Dermis microvascular lymphatic vessel endothelial cell (primary cell): ENCODE data around the gene TRIM75. TPM values are rescaled to one million over a fixed set of nuclear protein-coding genes. Genes with fewer than 3 reads are reported as not detected.
"Not testable (repeated sequence)": the region's sequence is repeated elsewhere in the genome, so short reads cannot be mapped to it uniquely, and the experiment has no call there.

ENCODE experiments used
- DNase-seq, 2 donors: peaks; one replicate each; pipeline versions ENCODE4 v3.0.0 to v3.0.0-alpha.2; 2010; ENCODE audit warnings: low read depth in 2 of 2
- total RNA-seq: library from RNA; depleted of rRNA; stranded (reverse); fragments of >200 nt; gene quantifications from 2 replicates; pipeline ENCODE4 v1.2.1, GENCODE V29; 2014

TRIM75 gene
- total RNA-seq, 1 donor from 2014 or later: not detected

DNA sequence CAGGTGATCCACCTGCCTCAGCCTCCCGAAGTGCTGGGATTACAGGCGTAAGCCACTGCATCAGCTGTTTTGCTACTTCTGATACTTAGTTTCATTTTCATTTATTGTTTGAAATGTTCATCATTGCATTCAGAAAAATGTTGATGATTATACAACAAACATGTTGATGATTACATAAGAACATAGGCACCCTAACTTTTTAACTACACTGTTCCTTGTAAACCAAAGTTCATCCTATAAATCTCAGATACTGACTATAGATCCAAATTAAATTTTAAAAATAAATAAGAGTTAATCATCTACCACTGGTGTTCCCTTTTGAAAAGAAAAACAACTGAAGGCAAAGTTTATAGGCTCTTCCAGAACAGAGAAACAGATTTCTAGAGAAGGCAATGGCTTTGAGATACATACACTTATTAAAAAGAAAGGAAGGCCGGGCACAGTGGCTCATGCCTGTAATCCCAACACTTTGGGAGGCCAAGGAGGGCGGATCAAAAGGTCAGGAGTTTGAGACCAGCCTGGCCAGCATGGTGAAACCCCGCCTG lies 23.4 kb downstream of the TRIM75 start:
- no peak for DNase-seq

- peak; percentile 78 to 85 for DNase-seq
Observed at GRCh38 chr4:165079476-165079875, 25.8 kb downstream of the TRIM75 start.

- DNase-seq: not testable (repeated sequence)
Observed at GRCh38 chr4:165084787-165085186, 31.1 kb downstream of the TRIM75 start.

- DNase-seq: no peak
Observed at GRCh38 chr4:165085946-165086345, 32.3 kb downstream of the TRIM75 start.

DNA sequence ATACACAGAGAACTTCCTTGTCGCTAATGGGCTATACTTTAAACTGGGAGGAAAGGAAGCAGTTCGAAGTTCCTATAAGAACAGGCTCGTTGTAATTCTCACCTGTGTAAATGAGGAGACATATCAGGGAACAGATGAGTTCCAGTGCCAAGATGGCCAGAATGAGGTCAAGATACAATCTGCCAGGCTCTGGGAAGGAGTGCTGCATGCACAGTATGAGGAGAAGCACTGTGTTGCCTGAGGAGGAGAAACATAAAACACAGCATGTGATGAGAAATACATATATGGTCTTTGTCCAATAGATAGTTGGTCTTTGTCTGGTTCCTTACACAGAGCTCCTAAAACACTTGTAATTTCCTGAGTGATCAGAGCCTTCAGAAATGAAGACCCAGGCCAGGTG lies 34.7 kb downstream of the TRIM75 start:
- no peak for DNase-seq

- not testable (repeated sequence) for DNase-seq
Observed at GRCh38 chr4:165092187-165092586, 38.5 kb downstream of the TRIM75 start.

- DNase-seq: no peak
Observed at GRCh38 chr4:165094873-165095272, 41.2 kb downstream of the TRIM75 start.

GRCh38 chr4:165095291-165095690 lies 41.6 kb downstream of the TRIM75 start:
- DNase-seq: no peak

DNA sequence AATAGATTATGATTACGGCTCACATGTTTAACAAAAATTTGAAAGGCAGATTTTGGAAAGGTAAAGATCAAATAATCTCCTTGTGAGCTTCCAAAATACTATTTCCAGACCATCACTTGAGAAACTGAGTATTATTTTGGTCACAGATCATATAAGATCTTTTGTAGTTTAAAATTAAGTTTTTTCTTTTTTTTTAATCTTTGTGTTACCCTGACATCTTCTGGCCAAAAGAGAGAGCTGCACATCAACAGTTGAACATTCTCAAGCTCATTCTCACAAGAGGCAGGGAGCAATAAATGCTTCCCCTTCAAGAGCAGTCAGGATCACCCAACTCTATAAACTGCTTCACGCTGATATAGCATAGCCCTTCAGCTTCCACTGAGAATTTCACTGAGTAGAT lies 43.1 kb downstream of the TRIM75 start:
- peak in 1 of 2 donors; percentile 35 for DNase-seq

DNA sequence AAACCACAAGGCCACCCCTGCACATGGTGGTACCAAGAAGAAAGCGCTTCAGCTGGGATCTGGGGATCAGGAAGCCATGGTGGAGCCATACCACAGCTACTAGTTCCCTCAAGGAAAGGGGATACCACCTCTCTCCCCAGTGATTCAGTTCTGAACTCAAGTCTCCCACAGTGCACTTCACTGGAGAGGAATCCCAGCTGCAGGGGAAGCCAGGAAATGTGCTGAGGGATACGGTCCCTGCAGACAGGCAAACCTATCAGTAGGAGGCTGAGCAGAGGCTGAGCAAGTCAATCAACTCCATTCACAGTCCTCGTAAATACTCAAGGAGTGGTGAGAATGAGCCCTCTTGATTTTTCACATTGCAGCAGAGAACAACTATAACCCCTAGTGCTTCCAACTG lies 48.0 kb downstream of the TRIM75 start:
- no peak for DNase-seq

DNA sequence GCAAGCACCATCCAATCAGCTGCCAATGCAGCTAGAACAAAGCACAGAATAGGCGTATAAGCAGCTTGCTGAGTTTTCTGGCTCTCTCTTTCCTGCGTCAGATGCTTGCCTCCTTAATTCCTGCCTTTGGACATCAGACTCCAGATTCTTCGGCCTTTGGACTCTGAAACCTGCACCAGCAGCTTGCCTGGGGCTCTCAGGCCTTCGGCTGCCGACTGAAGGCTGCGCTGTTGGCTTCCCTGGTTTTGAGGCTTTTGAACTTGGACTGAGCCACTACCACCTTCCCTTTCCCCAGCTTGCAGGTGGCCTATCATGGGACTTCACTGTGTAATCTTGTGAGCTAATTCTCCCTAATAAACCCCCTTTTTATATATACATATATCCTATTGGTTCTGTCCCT lies 52.9 kb downstream of the TRIM75 start:
- DNase-seq: no peak

Other genes starting within 250 kb of the TRIM75 start
- gene APELA, start 176.7 kb upstream of the TRIM75 start, total RNA-seq: not detected in 2 replicates
- gene TRIM61, start 76.2 kb upstream of the TRIM75 start, total RNA-seq: not detected in 2 replicates
- gene TRIM60, start 21.9 kb upstream of the TRIM75 start, total RNA-seq: not detected in 2 replicates
- gene TMEM192, start 59.0 kb downstream of the TRIM75 start, total RNA-seq: 6.8 and 12.0 TPM in 2 replicates
- gene KLHL2, start 153.7 kb downstream of the TRIM75 start, total RNA-seq: 23.0 and 26.3 TPM in 2 replicates